Natural killer cell (primary cell): ENCODE measurements around the gene VEZF1. TPM values are rescaled to one million over a fixed set of nuclear protein-coding genes. Genes with fewer than 3 reads are reported as not detected.
"Not testable (repeated sequence)": the region's sequence is repeated elsewhere in the genome, so short reads cannot be mapped to it uniquely, and the experiment has no call there.

Experiments used
- ATAC-seq, 3 donors: fragments of 150-1000 bp in 2 of 3; fragments of 200-7000 bp in 1 of 3; cut with Tn5 transposase; 1 replicate in 1 of 3; 2 replicates in 2 of 3; pipeline ENCODE4 v1.10.0; 2021; ENCODE audit warnings: mild to moderate bottlenecking in 2 of 3, moderate library complexity in 2 of 3
- DNase-seq, 2 donors: peaks; one replicate each; pipeline versions ENCODE4 v3.0.0 to v3.0.0-alpha.2; 2013 to 2021; ENCODE audit warnings: mixed read lengths in 1 of 2
- H3K27ac ChIP-seq: one replicate; pipeline ENCODE4 v1.5.1; 2013; ENCODE audit warnings: mild to moderate bottlenecking, low read length
- H3K27me3 ChIP-seq: one replicate; pipeline ENCODE4 v1.6.1; 2013; ENCODE audit warnings: low read length; ENCODE audit not compliant: control insufficient read depth, insufficient read depth
- H3K36me3 ChIP-seq: one replicate; pipeline ENCODE4 v1.6.1; 2013; ENCODE audit warnings: low read length; ENCODE audit not compliant: control insufficient read depth, insufficient read depth
- H3K4me1 ChIP-seq: one replicate; pipeline ENCODE4 v1.6.1; 2013; ENCODE audit warnings: low read length; ENCODE audit not compliant: control insufficient read depth, insufficient read depth
- H3K4me3 ChIP-seq: one replicate; pipeline ENCODE4 v1.5.1; 2013; ENCODE audit warnings: low read length
- H3K9me3 ChIP-seq: one replicate; pipeline ENCODE4 v1.6.1; 2013; ENCODE audit warnings: low read length; ENCODE audit not compliant: control insufficient read depth, insufficient read depth
- H3K27ac Mint-ChIP-seq, 2 donors: one replicate each; pipeline ENCODE4 v1.8.0; 2022; ENCODE audit warnings: mild to moderate bottlenecking in 2 of 2, mixed read lengths in 2 of 2, moderate library complexity in 1 of 2
- H3K27me3 Mint-ChIP-seq, 2 donors: one replicate each; pipeline ENCODE4 v1.8.0; 2022; ENCODE audit warnings: low read depth in 2 of 2, mixed read lengths in 2 of 2
- H3K36me3 Mint-ChIP-seq: one replicate; pipeline ENCODE4 v1.8.0; 2022; ENCODE audit warnings: mixed read lengths
- H3K4me1 Mint-ChIP-seq, 2 donors: one replicate each; pipeline ENCODE4 v1.8.0; 2022; ENCODE audit warnings: mixed read lengths in 2 of 2
- H3K4me3 Mint-ChIP-seq: one replicate; pipeline ENCODE4 v1.8.0; 2022; ENCODE audit warnings: mild to moderate bottlenecking, moderate library complexity, mixed read lengths
- H3K9me3 Mint-ChIP-seq, 2 donors: one replicate each; pipeline ENCODE4 v1.8.0; 2022; ENCODE audit warnings: mixed read lengths in 2 of 2
- WGBS: methylation state at CpG from one replicate; pipeline ENCODE4 v1.1.7; 2013; ENCODE audit warnings: missing lambda C conversion rate; ENCODE audit not compliant: insufficient coverage; 5-methylcytosine and 5-hydroxymethylcytosine counted together
- intact Hi-C: fragments of 100-400 bp; cut with micrococcal nuclease; formaldehyde crosslinking; loops from one replicate; pipeline ENCODE4 v1.14.2; 2022
- total RNA-seq, 4 donors: library from RNA; stranded (reverse); fragments of 120-200 nt in 1 of 4; gene quantifications; one replicate each; pipeline versions ENCODE4 v1.2.3 to v1.2.4, GENCODE V29; 2013 to 2022
- TF ChIP-seq, protein P1 (sequence below): fragments of 200-600 bp; IDR thresholded peaks from one replicate; pipeline ENCODE4 v1.8.0; 2022; ENCODE audit warnings: antibody characterized with exemption

VEZF1 gene
- total RNA-seq, 3 donors from 2014 or later (not counting 1 experiment from before 2014, with no cell fraction given), result 49.8 to 64.6 (median 63.4) TPM

DNA sequence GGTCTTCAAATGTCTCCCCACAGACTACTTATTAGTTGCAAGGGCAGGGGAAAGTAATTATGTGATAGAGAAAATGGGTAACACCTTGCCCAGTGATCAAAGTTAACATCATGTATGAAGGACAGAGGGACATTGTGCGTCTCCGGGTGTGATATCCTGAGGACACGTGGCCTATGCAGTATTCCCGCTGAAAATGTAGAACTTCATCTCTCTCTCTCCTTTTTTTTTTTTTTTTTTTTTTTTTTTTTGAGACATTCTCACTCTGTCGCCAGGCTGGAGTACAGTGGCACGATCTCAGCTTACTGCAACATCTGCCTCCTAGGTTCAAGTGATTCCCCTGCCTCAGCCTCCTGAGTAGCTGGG, 24.9 kb downstream of the VEZF1 start:
- H3K36me3 Mint-ChIP-seq, result no peaks in the 10 kb centered on the region
- H3K4me1 Mint-ChIP-seq, result peaks cover under 1 to 2% of the 10 kb centered on the region in 2 donors
- ATAC-seq, result no peak
- Histone ChIP-seq H3K27me3 (no peaks in the 10 kb centered on the region), H3K9me3 (no peaks in the 10 kb centered on the region), H3K4me1 (no peaks in the 10 kb centered on the region), H3K27ac (no peak overlapping the region), H3K4me3 (no peak overlapping the region), H3K36me3 (no peaks in the 10 kb centered on the region)
- intact Hi-C loops, result no loop called here
- peaks cover 19 to 22% of the 10 kb centered on the region in 2 donors for H3K27me3 Mint-ChIP-seq
- no peak for DNase-seq
- WGBS, result 96% methylated on average over 6 of the region's 6 CpGs
- H3K4me3 Mint-ChIP-seq, result no peak overlapping the region
- H3K27ac Mint-ChIP-seq, result no peak overlapping the region
- TF ChIP-seq, protein P1, sequence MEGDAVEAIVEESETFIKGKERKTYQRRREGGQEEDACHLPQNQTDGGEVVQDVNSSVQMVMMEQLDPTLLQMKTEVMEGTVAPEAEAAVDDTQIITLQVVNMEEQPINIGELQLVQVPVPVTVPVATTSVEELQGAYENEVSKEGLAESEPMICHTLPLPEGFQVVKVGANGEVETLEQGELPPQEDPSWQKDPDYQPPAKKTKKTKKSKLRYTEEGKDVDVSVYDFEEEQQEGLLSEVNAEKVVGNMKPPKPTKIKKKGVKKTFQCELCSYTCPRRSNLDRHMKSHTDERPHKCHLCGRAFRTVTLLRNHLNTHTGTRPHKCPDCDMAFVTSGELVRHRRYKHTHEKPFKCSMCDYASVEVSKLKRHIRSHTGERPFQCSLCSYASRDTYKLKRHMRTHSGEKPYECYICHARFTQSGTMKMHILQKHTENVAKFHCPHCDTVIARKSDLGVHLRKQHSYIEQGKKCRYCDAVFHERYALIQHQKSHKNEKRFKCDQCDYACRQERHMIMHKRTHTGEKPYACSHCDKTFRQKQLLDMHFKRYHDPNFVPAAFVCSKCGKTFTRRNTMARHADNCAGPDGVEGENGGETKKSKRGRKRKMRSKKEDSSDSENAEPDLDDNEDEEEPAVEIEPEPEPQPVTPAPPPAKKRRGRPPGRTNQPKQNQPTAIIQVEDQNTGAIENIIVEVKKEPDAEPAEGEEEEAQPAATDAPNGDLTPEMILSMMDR, result no peak
- H3K9me3 Mint-ChIP-seq, result no peaks in the 10 kb centered on the region

DNA sequence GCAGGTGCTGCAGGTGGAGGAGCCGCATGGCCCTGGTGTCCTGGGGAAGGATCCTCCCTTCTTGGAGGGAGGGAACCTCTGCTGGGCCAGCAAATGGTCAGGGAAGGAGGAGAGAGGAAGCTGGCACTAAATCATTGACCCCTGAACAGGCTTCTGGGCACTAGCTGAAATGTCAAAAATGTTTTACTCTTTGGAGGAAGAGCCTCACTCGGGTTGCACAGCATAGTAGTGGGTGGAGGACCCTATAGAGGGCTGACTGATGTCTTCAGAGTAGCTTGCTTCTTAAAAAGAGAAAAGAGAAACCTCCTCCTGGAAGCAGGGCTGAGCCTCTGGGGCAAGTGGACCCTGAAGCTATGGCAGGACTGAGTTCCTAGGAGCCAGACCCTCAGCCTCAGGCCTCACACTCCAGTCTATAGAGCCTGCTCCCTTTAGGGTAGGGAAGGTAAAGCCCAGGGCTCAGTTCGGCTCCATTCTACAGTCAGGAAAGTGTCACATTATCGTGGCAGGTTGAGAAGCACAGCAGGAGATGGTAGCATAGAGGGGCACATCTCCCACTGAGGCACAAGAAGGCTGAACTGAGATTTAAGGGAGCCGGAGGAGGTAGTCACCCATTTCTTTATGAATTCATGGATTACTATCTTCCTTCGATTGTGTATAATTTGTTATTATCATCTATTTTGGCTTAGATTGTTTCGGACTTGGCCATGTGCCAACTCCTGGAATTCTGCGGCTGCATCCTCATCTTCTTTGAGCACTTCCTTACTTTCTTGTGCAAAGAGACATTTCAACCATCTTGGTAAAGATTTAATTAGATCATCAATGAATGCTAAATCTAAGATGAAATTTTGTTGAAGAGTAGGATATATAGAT, 25.5 kb downstream of the VEZF1 start:
- H3K36me3 Mint-ChIP-seq, result no peaks in the 10 kb centered on the region
- Histone ChIP-seq H3K4me1 (no peaks in the 10 kb centered on the region), H3K27ac (no peak overlapping the region), H3K9me3 (no peaks in the 10 kb centered on the region), H3K4me3 (no peak overlapping the region), H3K36me3 (no peaks in the 10 kb centered on the region), H3K27me3 (no peaks in the 10 kb centered on the region)
- 94% methylated on average over 7 of the region's 8 CpGs for WGBS
- H3K4me1 Mint-ChIP-seq, result peaks cover 7 to 8% of the 10 kb centered on the region in 2 donors
- ATAC-seq (no peak), DNase-seq (no peak)
- intact Hi-C loops, result no loop called here
- H3K27ac Mint-ChIP-seq, result no peak overlapping the region
- TF ChIP-seq, protein P1, result no peak
- peaks cover 25% of the 10 kb centered on the region in 2 donors for H3K27me3 Mint-ChIP-seq
- no peak overlapping the region for H3K4me3 Mint-ChIP-seq
- no peaks in the 10 kb centered on the region for H3K9me3 Mint-ChIP-seq

DNA sequence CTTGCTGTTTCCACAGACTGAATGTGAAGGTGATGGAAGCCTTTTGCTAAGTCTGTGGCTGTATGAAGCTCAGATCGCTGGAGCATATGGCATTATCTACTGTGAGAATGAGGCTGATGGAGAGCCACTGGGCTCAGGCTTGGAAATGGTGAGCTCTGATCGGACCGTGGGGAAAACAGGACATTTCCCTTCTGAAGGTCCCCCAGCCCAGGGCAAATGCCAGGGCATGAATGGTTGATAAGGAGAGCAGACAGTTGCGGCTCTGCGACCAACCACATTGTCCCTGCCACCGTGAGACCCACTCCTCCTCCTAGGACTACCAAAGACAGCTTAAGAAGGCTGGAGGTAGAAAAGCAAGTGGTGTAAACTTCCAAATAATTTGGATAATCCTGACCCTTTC, 28.1 kb downstream of the VEZF1 start:
- Histone ChIP-seq H3K4me3 (no peak overlapping the region), H3K36me3 (no peaks in the 10 kb centered on the region), H3K9me3 (no peaks in the 10 kb centered on the region), H3K4me1 (peaks cover 17% of the 10 kb centered on the region), H3K27ac (no peak overlapping the region), H3K27me3 (peaks cover 5% of the 10 kb centered on the region)
- peaks cover 17 to 27% of the 10 kb centered on the region in 2 donors for H3K4me1 Mint-ChIP-seq
- intact Hi-C loops, result no loop called here
- DNase-seq, result no peak
- H3K4me3 Mint-ChIP-seq, result no peak overlapping the region
- peaks cover 30 to 36% of the 10 kb centered on the region in 2 donors for H3K27me3 Mint-ChIP-seq
- H3K36me3 Mint-ChIP-seq, result no peaks in the 10 kb centered on the region
- H3K27ac Mint-ChIP-seq, result no peak overlapping the region
- no peak for ATAC-seq
- TF ChIP-seq, protein P1, result no peak
- no peaks in the 10 kb centered on the region for H3K9me3 Mint-ChIP-seq
- 95% methylated on average over 3 of the region's 6 CpGs for WGBS

DNA sequence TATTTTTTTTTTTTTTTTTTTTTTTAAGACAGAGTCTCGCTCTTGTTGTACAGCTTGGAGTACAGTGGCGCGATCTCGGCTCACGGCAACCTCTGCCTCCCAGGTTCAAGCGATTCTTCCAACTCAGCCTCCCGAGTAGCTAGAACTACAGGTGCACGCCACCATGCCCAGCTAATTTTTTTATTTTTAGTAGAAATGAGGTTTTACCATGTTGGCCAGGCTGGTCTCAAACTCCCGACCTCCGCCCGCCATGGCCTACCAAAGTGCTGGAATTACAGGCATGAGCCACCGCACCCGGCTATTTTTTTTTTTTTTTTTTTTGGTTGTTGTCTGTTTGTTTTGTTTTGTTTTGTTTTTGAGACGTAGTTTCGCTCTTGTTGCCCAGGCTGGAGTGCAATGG, 29.7 kb downstream of the VEZF1 start:
- not testable (repeated sequence) for H3K9me3 Mint-ChIP-seq

More for the DNA sequence above, 29.7 kb downstream of the VEZF1 start:
- ATAC-seq, H3K4me3 ChIP-seq, H3K27ac Mint-ChIP-seq, intact Hi-C loops, H3K4me3 Mint-ChIP-seq, H3K36me3 ChIP-seq, H3K27me3 ChIP-seq, DNase-seq, H3K27ac ChIP-seq, H3K36me3 Mint-ChIP-seq, H3K9me3 ChIP-seq: not testable (repeated sequence)
- H3K4me1 ChIP-seq, result peaks cover 24% of the 10 kb centered on the region
- Mint-ChIP-seq H3K4me1 (peaks cover 17 to 32% of the 10 kb centered on the region in 2 donors), H3K27me3 (peaks cover 37 to 47% of the 10 kb centered on the region in 2 donors)
- WGBS, result 96% methylated on average over 13 of the region's 15 CpGs
